Testis (tissue), 3 donors: ENCODE data around the gene ALK. TPM values are rescaled to one million over a fixed set of nuclear protein-coding genes. Genes with fewer than 3 reads are reported as not detected.

Experiments
- DNase-seq: peaks from one replicate; pipeline ENCODE4 v3.0.0-alpha.2; 2019
- H3K27ac ChIP-seq, 2 donors: fragments of 200-600 bp; sonication (generic); one replicate each; pipeline ENCODE4 v1.5.1; 2019
- H3K27me3 ChIP-seq: fragments of 200-600 bp; sonication (generic); one replicate; pipeline ENCODE4 v1.5.1; 2019
- H3K36me3 ChIP-seq: fragments of 200-600 bp; sonication (generic); one replicate; pipeline ENCODE4 v1.5.1; 2017; ENCODE audit warnings: low read depth; ENCODE audit errors: missing control alignments
- H3K4me1 ChIP-seq: fragments of 200-600 bp; sonication (generic); one replicate; pipeline ENCODE4 v1.5.1; 2019
- H3K4me3 ChIP-seq, 2 donors: fragments of 200-600 bp; sonication (generic); one replicate each; pipeline ENCODE4 v1.5.1; 2017 to 2019
- H3K9me3 ChIP-seq: fragments of 200-600 bp; sonication (generic); one replicate; pipeline ENCODE4 v1.5.1; 2017
- CTCF ChIP-seq, 3 experiments: fragments of 450-650 bp in 2 of 3; fragments of 200-600 bp in 1 of 3; sonication (generic) in 1 of 3; IDR thresholded peaks; one replicate each; pipeline ENCODE4 v1.5.1; 2016 to 2019; ENCODE audit warnings: antibody characterized with exemption in 3 of 3, mild to moderate bottlenecking in 2 of 3, moderate library complexity in 1 of 3
- POLR2A ChIP-seq: fragments of 450-650 bp; IDR thresholded peaks from one replicate; pipeline ENCODE4 v1.6.1; 2017; ENCODE audit warnings: antibody characterized with exemption, mild to moderate bottlenecking, moderate library complexity
- WGBS, 2 donors: methylation state at CpG; one replicate each; pipeline ENCODE4 v1.1.5; 2018; 5-methylcytosine and 5-hydroxymethylcytosine counted together
- intact Hi-C: fragments of 100-400 bp; cut with DNase I; formaldehyde crosslinking; loops from one replicate; pipeline ENCODE4 v1.15.1; 2023; ENCODE audit warnings: low total_unique reads
- polyA plus RNA-seq: library from polyadenylated mRNA; stranded (reverse); fragments of 350-450 nt; fragmentation: Illumina TruSeq; extraction: RNeasy Lipid Tissue Mini Kit (QIAGEN cat#74804); gene quantifications from one replicate; pipeline ENCODE4 v1.2.3, GENCODE V29; 2014; ENCODE audit warnings: low read depth, low replicate concordance; ENCODE audit not compliant: insufficient read depth
- total RNA-seq, 2 donors: library from RNA; depleted of rRNA; stranded (reverse); fragments of >200 nt; gene quantifications; one replicate each; pipeline ENCODE4 v1.2.3, GENCODE V29; 2016

ALK gene
- total and polyA plus RNA-seq, 3 donors from 2014 or later: 2.1 to 3.8 (median 3.8) TPM

GRCh38 chr2:29942711-29943110 is 21.3 kb upstream of the ALK start:
- DNase-seq: no peak
- Histone ChIP-seq H3K27me3 (no peaks in the 10 kb centered on the region), H3K4me3 (no peak overlapping the region), H3K4me1 (no peaks in the 10 kb centered on the region), H3K27ac (no peak overlapping the region), H3K36me3 (no peaks in the 10 kb centered on the region), H3K9me3 (no peaks in the 10 kb centered on the region)
- WGBS, 2 donors: 83 to 91% methylated on average over 3 of the region's 3 CpGs
- intact Hi-C loops: no loop called here
- TF ChIP-seq POLR2A (no peak), CTCF (IDR thresholded peaks at IDR 0.05) (no peak)

GRCh38 chr2:29940706-29941105 is 19.3 kb upstream of the ALK start:
- WGBS, 2 donors: 19% methylated on average over 5 of the region's 5 CpGs
- peak; percentile 77 for DNase-seq
- Histone ChIP-seq H3K4me3 (no peak overlapping the region), H3K36me3 (no peaks in the 10 kb centered on the region), H3K4me1 (no peaks in the 10 kb centered on the region), H3K27ac (no peak overlapping the region), H3K9me3 (no peaks in the 10 kb centered on the region), H3K27me3 (no peaks in the 10 kb centered on the region)
- TF ChIP-seq POLR2A: no peak
- no peak for TF ChIP-seq CTCF (IDR thresholded peaks at IDR 0.05)
- intact Hi-C loops: no loop called here

GRCh38 chr2:29936020-29936419 is 14.6 kb upstream of the ALK start:
- TF ChIP-seq CTCF (IDR thresholded peaks at IDR 0.05) (no peak), POLR2A (no peak)

GRCh38 chr2:29931818-29932217 is 10.4 kb upstream of the ALK start:
- no peak for TF ChIP-seq POLR2A
- TF ChIP-seq CTCF (IDR thresholded peaks at IDR 0.05): no peak
- no peak for DNase-seq
- 0 to 69% methylated on average over 1 of the region's 1 CpG for WGBS, 2 donors
- intact Hi-C loops: no loop called here
- H3K27ac ChIP-seq: no peak overlapping the region
- no peaks in the 10 kb centered on the region for H3K36me3 ChIP-seq
- H3K4me3 ChIP-seq: no peak overlapping the region
- no peaks in the 10 kb centered on the region for H3K27me3 ChIP-seq
- H3K9me3 ChIP-seq: no peaks in the 10 kb centered on the region
- no peaks in the 10 kb centered on the region for H3K4me1 ChIP-seq

More at GRCh38 chr2:29936020-29936419, 14.6 kb upstream of the ALK start:
- no peak overlapping the region for H3K4me3 ChIP-seq
- intact Hi-C loops: no loop called here
- H3K27ac ChIP-seq: no peak overlapping the region
- no peaks in the 10 kb centered on the region for H3K4me1 ChIP-seq
- no peaks in the 10 kb centered on the region for H3K27me3 ChIP-seq
- whole genome bisulfite sequencing, 2 donors: 74 to 76% methylated on average over 7 to 8 of the region's 8 CpGs
- no peaks in the 10 kb centered on the region for H3K36me3 ChIP-seq
- H3K9me3 ChIP-seq: no peaks in the 10 kb centered on the region
- DNase-seq: no peak

GRCh38 chr2:29923110-29923721 is 1.8 kb upstream of the ALK start:
- no peaks in the 10 kb centered on the region for H3K36me3 ChIP-seq
- H3K4me3 ChIP-seq: no peak overlapping the region
- no peaks in the 10 kb centered on the region for H3K9me3 ChIP-seq
- peak; percentile 87 for DNase-seq
- no peak overlapping the region for H3K27ac ChIP-seq
- intact Hi-C loops: loop anchor here (10.0 kb wide), 1 partner anchor 102 kb away; no protein-coding TSS in a partner anchor
- peaks cover 22% of the 10 kb centered on the region for H3K4me1 ChIP-seq
- TF ChIP-seq CTCF (IDR thresholded peaks at IDR 0.05) (peak; percentile 88 to 97 (median 89)), POLR2A (no peak)
- 19 to 24% methylated on average over 3 of the region's 3 CpGs for WGBS, 2 donors
- H3K27me3 ChIP-seq: peaks cover 2% of the 10 kb centered on the region
